ENCODE results near the gene AACS.

AACS gene

GRCh38 chr12:125157177-125157576 is 91.9 kb downstream of the AACS start:
- TF ChIP-seq FOXP2 (optimal IDR thresholded peaks at IDR 0.05; ENCODE audit: borderline replicate concordance, extremely low read depth, extremely low read length, insufficient read depth) (no peak), SIN3A (IDR thresholded peaks at IDR 0.05; ENCODE audit: borderline replicate concordance, insufficient read depth, low read length) (no peak), REST (IDR thresholded peaks at IDR 0.05; ENCODE audit: insufficient read depth in 1 of 2, low read depth in 2 of 2, low read length in 2 of 2) (no peak), POLR2AphosphoS5 (IDR thresholded peaks at IDR 0.05; ENCODE audit: low read depth, low read length) (no peak), TAF1 (IDR thresholded peaks at IDR 0.05; ENCODE audit: borderline replicate concordance, insufficient read depth, low read length) (no peak)

- TF ChIP-seq TAF1 (IDR thresholded peaks at IDR 0.05; ENCODE audit: borderline replicate concordance, insufficient read depth, low read length), result no peak
- no peak for TF ChIP-seq REST (IDR thresholded peaks at IDR 0.05; ENCODE audit: insufficient read depth in 1 of 2, low read depth in 2 of 2, low read length in 2 of 2)
- no peak for TF ChIP-seq FOXP2 (optimal IDR thresholded peaks at IDR 0.05; ENCODE audit: borderline replicate concordance, extremely low read depth, extremely low read length, insufficient read depth)
- TF ChIP-seq POLR2AphosphoS5 (IDR thresholded peaks at IDR 0.05; ENCODE audit: low read depth, low read length), result no peak
- TF ChIP-seq SIN3A (IDR thresholded peaks at IDR 0.05; ENCODE audit: borderline replicate concordance, insufficient read depth, low read length), result no peak
Observed at GRCh38 chr12:125159702-125160101, 94.5 kb downstream of the AACS start.

- TF ChIP-seq REST (IDR thresholded peaks at IDR 0.05; ENCODE audit: insufficient read depth in 1 of 2, low read depth in 2 of 2, low read length in 2 of 2) (no peak), TAF1 (IDR thresholded peaks at IDR 0.05; ENCODE audit: borderline replicate concordance, insufficient read depth, low read length) (no peak), FOXP2 (optimal IDR thresholded peaks at IDR 0.05; ENCODE audit: borderline replicate concordance, extremely low read depth, extremely low read length, insufficient read depth) (no peak), SIN3A (IDR thresholded peaks at IDR 0.05; ENCODE audit: borderline replicate concordance, insufficient read depth, low read length) (no peak), POLR2AphosphoS5 (IDR thresholded peaks at IDR 0.05; ENCODE audit: low read depth, low read length) (no peak)
Observed at GRCh38 chr12:125160281-125160955, 95.2 kb downstream of the AACS start.

- TF ChIP-seq FOXP2 (optimal IDR thresholded peaks at IDR 0.05; ENCODE audit: borderline replicate concordance, extremely low read depth, extremely low read length, insufficient read depth) (no peak), SIN3A (IDR thresholded peaks at IDR 0.05; ENCODE audit: borderline replicate concordance, insufficient read depth, low read length) (no peak)
Observed at GRCh38 chr12:125161712-125162022, 96.4 kb downstream of the AACS start.

GRCh38 chr12:125162489-125163028 is 97.3 kb downstream of the AACS start:
- TF ChIP-seq FOXP2 (optimal IDR thresholded peaks at IDR 0.05; ENCODE audit: borderline replicate concordance, extremely low read depth, extremely low read length, insufficient read depth) (no peak), POLR2AphosphoS5 (IDR thresholded peaks at IDR 0.05; ENCODE audit: low read depth, low read length) (no peak), TAF1 (IDR thresholded peaks at IDR 0.05; ENCODE audit: borderline replicate concordance, insufficient read depth, low read length) (no peak), REST (IDR thresholded peaks at IDR 0.05; ENCODE audit: insufficient read depth in 1 of 2, low read depth in 2 of 2, low read length in 2 of 2) (no peak)

Data from PFSK-1 (cell line).